ENCODE results near the gene DNAH17.

The DNAH17 gene

DNA sequence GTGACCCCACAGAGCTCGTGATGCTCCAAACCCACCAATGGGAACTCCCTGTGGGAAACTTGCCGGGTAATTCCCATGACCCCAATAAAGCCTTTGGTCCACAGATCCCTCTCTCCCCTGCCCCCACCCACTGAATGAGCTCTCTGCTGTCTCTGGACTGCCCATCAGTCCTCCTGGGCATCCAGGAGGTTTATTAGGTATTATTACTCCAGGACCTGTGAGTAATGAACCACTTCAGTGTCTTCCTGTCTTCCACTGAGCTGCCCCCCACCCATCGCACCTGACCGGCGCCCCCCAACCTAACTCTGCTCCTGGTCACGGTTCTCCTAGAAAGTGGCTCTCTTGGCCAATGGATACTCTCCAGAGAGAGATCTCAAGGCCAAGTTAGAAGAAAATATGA, 28.7 kb upstream of the DNAH17 start:
- DNase-seq (ENCODE audit: low spot score), result no peak

DNA sequence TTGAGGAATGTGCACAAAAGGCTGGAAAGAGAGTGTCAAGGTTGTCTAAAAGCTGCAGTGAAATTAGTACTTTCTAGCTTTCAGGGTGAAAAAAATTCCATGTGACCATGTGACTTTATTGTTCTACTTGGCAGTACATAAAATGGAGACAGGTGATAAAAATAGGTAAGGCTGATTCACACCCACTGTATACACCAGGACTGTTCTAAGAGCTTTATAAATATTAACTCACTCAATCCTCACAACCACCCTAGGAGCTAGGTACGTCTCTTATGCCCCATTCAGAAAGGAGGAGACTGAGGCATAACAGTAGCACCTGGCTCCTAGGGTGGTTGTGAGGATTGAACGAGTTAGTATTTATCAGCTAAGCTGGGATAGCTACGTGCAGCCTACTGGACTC, 28.2 kb upstream of the DNAH17 start:
- DNase-seq (ENCODE audit: low spot score), result no peak

DNA sequence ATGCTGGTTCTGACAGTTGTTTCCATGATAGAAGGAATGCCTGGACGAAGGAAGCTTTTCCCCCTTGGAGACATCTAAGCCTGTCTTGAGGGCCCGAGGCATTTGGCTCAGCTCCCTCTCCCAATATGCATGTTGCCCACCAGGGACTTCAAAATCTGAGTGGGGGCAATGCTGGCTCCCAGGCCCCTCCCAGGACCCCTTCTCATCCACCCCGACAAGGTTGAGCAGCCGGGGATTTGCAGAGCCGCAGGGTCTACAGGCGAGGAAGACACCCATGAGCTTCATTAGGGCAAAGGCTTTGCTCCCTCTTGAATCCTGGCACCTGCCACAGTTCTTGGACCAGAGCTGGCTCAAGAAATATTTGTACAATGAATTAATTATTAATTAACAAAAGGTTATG, 25.1 kb upstream of the DNAH17 start:
- DNase-seq (ENCODE audit: low spot score), result no peak

DNA sequence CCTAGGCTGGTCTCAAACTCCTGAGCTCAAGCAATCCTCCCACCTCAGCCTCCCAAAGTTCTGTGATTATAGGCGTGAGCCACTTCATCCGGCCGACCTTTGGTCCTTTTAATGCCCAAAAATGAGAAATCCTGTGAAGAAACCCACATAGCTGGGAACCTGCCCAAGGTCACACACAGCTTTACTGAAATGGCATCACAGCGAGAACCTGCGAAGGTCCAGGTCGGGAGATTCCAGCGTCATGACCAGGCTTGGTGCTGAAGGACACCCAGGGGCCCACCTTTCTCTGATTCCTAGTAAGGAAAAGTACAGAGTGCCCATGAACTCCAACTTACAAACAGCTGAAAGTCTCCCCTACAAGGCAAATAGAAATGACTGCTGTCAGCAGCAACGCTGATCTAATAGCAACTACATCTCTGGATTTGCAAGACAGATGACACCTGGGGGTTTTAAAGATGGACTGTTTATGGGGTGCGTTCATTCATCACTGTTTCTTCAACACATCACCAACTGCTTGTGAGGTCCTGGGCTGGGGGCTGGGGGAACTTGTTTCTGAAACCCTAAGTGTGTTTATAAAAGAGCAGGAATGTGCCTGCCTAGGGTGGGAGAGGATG, 24.5 kb upstream of the DNAH17 start:
- DNase-seq (ENCODE audit: low spot score), result no peak

DNA sequence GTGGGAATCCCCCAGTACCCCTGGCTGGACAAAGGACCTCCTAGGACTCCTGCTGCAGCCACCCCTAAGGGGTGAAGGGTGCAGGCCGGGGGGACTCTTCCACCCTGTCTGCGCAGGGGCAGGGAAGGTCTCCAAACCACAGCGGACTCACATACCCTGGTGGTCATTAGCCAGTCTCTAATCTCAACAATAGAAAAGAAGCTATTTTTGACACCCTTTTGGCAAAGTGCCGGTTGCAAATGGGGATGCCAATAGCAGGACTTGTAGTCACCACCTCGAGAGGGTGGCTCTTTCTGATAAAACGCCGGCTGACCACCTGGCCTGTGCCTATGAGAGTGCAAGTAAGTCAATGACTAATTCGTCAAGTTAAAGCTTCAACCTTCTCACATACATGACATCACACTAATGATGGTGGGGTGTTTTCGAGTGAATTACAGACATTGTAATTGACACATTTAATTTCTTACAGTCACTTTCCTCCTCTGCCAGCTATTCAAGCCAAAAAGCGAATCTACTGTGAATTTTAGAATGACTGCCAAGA, 23.1 kb upstream of the DNAH17 start:
- no peak for DNase-seq (ENCODE audit: low spot score)

DNA sequence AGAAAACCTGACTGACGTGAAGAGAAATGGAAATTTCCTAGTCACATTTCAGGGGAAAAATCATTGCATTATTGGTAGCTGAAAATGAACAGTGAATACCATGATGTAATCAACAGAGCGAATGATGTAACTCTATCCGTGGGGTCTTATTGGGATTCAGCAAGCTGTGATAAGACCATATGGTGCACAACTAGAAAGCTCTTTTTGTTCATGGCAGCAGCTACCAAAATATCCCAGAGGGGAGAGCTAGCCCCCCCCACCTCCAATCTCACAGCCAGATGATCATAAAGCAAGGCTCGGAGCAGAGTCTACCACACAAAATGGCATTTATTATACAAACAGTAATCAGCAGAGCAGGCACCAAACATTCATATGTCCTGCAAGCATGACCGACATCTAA, 22.2 kb upstream of the DNAH17 start:
- no peak for DNase-seq (ENCODE audit: low spot score)

DNA sequence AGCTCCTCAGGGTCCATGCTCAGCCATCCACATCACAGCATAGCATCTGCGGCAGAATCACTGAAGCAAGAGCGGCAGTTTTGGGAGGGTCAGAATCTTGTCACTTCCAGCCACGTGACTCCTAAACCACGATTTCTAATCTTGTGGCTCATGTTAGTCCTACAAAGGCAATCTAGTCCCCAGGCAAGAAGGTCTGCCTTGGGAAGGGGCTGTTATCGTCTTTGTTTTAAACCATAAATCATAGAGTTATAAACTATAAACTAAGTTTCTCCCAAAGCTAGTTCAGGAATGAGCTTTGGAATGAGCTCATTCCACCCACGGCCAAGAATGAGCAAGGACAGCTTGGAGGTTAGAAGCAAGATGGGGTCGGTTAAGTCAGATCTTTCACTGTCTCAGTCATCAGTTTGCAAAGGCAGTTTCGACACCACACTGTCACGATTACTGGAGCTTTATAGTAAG, 20.8 kb upstream of the DNAH17 start:
- DNase-seq (ENCODE audit: low spot score), result no peak

DNA sequence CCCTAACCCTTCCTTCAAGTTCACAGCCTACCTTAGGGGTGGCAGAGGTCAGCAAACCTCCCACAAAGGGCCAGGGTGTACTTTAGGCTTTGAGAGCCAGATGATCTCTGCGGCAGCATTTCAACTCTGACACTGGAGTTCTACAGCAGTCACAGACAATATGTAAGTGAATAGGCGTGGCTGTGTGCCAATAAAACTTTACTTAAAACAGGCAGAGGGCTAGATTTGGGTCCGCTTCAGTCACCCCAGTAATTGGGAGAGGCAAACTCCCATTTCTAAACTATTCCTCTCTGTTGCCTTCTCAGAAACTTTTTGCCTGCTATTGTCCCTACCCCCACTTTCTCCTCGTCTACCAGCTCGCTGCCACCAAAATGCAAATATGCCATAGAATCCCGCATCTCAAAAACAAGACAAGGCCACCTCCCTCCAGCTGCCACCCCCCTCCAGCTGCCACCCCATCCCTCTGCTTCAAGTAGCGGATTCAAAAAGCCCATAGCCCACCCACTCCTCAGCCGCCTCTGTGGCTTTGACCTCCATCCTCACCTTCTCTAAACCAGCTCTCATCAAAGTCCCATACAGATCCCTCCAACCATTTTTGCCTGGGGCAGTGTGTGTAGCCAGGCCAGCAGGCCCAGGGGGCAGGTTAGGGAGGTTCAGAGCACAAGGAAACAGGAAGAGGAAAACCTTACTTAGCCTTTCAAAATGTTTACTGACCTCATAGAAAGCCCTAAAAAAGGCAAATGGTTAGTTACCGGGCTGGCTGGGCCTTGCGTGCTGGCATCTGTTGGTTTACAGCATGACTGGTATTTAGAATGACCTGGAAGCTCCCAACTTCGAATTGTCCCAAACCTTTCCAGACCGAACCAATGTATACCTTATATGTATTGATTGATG, 19.9 kb upstream of the DNAH17 start:
- DNase-seq (ENCODE audit: low spot score), result no peak

DNA sequence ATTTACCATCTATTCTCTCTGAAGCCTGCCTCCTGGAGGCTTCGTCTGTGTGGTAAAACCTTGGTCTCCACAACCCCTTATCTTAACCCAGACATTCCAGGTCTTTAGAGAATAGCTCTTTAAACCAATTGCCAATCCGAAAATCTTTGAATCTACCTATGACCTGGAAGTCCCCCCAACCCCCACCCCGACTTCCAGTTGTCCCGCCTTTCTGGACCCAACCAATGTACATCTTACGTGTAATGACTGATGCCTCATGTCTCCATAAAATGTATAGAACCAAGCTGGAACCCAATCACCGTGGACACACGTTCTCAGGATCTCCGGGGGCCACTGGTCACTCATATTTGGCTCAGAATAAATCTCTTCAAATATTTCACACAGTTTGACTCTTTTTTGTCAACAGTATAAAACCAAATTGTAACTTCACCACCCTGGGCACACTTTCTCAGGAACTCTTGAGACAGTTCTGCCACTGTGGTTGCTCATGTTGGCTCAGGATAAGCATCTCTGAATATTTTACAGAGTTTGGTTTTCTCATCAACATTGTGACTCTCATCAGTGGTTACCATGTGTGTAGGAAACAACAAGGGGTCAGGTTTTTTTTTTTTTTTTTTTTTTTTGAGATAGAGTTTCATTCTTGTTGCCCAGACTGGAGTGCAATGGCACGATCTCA, 18.1 kb upstream of the DNAH17 start:
- DNase-seq (ENCODE audit: low spot score), result no peak

DNA sequence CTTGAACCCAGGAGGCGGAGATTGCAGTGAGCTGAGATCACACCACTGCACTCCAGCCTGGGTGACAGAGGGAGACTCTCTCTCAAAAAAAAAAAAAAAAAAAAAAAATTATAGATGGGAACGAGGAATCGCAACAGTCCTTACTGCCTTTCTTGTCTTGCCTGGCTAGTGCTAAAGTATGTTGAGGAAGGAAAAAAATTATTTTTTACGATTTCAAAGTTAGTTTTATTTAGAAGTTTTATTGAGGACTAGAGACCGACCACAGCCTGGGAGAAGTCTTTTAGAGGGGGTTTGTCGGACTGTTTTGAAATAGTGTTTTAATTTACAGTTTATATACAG, 15.8 kb upstream of the DNAH17 start:
- no peak for DNase-seq (ENCODE audit: low spot score)

DNA sequence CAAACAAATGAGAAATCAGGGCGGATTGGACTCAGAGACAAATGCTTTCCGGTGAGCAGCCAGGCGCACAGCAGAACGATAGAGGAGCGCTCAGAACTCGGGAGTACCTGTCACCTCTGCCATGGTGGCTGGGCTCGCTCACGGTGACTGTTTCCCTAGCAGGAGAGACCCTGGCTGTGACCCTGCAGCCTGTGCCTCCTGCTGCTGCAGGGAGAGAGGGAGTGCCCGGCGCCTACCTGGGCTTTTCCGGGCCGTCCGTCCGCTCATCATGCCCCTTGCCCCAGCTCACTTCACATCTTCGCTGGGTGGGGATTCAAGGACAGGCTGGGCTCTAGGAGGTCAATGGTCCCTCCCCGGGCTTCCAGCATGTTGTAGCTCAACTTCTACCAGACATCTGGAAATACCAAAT, 14.1 kb upstream of the DNAH17 start:
- DNase-seq (ENCODE audit: low spot score), result no peak

DNA sequence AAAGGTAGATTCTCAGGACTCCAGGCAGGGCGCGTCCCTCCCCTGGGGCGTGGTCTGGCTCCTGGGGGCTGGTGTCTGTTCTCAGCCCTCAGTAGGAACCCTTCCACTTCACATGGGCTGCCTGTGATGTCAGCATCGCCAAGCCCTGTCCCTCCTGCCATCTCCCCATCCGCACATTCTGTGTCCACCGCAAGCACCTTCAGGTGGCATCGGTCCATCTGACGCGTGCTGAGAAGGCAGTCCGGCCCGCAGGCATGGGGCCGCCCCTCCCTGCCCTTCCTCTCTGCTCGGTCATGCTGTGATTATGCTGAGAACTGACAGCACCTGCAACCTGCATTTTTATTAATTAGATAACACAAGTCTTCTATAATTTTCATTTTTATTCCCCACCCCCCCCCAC, 12.7 kb upstream of the DNAH17 start:
- DNase-seq (ENCODE audit: low spot score), result no peak

DNA sequence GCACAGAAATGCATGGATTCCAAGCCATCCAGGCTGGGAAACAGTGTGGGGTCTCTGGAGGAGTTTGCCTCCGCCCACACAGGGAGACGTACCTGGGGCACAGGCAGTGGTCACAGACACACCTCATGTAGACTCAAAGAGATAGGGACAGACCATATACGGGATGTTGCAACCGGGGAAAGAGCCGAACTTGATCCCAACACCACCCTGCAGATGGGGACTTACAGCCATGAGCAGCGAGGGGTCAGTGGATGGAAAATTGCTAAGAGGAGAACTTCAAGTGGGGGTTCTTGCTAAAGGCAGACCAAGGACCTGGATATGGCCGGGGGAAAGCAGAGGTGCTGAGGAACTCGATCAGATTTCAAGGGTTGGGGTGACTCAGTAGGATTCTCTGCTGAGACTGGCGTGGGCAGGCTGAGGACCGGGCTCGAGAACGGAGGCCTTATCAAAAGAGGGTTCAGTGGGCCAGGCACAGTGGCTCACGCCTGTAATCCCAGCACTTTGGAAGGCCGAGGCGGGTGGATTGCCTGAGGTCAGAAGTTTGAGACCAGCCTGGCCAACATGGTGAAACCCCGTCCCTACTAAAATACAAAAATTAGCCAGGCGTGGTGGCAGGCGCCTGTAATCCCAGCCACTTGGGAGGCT, 12.0 kb upstream of the DNAH17 start:
- no peak for DNase-seq (ENCODE audit: low spot score)

DNA sequence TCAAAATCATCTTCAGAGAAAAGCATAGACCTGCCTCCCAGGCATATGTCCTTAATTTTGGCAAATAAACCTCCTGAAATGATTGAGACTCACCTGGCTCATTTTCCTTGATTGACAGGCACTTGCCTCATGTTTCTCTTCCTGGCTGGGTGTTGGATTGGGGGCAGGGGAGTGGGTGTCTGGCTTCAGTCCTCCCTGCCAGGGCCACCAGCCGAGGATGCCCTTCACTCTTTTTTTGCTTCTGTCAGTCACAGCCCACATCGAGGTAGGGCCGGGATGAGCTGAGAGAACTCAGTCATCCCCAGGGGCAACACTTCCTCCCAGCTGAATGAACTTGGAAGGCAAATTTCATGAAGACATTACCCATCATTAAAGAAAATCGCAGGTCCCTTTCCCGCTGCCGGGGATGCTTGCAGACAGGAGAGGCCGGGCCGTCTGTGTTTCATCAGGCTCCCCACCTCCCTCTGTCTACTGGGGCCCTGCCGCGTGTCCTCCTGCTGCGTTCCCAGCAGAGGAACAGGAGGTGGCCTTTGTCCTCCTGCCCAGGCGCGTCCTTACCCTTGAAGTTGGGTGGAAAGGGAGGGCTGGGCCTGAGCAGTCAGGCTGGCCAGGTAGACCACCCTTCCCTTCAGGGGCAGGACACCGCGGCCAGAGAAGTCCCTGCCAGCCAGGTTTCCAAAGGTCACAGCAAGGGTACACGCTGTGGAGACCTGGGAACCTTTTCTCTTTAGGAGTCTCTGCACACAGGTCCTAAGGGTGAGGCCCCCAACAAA, 11.2 kb upstream of the DNAH17 start:
- DNase-seq (ENCODE audit: low spot score), result no peak

DNA sequence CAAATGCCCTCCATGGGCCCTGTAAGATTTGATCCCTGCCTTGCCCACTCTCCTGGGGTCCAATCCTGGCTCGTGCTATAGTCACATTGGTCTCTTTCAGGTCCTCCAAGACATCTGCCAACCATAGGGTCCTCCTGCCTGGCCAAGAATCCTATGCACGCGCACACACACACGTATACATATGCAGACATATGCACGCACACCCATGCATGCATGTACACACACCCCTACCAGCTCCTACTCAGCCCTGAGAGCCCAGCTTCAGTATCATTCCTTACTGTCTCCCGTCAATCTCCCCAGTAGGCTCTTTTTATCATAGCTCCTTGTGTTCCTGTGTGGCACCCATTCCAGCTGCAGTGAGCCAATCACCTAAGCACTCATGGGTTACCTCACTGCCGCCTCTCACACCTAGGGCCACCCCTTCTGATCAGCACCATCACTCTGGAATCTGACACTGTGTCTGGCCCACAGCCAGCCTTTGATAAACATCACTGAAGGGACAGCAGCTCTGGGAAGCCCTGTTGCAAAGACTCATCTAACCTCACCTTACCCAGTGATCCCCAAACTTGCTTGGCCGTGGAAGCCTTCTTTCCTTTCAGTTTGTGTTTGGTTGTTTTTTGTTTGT, 7.9 kb upstream of the DNAH17 start:
- DNase-seq (ENCODE audit: low spot score), result no peak

DNA sequence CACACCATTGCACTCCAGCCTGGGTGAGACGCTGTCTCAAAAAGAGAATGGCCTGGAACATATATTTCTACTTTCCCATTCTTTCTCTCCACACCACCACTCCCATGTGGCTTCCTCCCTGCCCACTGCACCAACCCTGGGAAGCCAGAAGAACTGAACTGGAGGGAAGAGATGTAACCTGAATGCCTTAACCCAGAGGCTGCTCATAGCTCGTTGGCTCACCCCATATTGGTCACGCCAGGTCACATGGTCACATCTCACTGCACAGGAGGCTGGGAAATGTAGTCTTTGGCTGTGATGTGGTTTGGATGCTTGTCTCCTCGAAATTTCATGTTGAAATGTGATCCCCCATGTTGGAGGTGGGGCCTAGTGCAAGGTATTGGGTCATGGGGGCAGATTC, 5.9 kb upstream of the DNAH17 start:
- no peak for DNase-seq (ENCODE audit: low spot score)

DNA sequence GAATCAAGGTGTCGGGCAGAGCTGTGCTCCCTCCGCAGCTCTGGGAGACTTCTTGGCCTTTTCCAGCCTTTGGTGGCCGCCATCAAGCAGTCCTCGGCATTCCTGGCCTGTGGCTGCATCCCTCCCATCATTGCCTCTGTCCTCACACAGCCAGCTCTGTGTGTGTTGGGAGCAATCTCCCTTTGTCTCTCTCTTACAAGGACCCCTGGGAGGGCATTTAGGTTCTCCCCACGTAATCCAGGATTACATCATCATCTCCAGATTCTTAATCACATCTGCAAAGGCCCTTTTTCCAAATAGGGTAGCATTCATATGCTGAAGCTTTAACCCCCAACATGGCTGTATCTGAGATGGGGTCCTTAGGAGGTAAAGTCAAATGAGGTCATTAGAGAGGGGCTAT, 4.1 kb upstream of the DNAH17 start:
- DNase-seq (ENCODE audit: low spot score), result no peak

DNA sequence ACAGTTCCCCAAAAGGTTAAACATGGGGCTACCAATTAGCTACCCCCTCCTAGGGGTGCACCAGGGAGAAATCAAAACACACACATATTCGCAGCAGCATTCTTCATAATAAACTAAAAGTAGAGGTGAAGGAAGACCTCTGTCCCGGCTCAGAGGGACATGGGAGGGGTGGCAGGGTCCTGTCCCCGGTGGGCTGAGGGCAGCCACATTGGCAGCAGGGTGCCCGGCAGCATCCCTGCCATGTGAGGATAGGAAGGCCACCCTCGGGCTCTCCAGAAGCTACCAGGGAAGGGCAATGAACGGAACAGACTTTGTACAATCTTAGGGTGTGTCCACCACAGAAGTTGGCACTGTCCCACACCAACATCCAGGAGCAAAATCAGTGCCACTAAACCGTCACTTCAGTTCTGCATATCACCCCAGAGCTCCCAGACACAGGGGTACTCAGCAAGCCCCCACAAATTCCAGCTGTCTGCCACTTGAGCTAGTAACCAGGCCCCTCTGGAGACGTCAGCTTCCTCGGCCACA, 3.1 kb upstream of the DNAH17 start:
- DNase-seq (ENCODE audit: low spot score), result no peak

DNA sequence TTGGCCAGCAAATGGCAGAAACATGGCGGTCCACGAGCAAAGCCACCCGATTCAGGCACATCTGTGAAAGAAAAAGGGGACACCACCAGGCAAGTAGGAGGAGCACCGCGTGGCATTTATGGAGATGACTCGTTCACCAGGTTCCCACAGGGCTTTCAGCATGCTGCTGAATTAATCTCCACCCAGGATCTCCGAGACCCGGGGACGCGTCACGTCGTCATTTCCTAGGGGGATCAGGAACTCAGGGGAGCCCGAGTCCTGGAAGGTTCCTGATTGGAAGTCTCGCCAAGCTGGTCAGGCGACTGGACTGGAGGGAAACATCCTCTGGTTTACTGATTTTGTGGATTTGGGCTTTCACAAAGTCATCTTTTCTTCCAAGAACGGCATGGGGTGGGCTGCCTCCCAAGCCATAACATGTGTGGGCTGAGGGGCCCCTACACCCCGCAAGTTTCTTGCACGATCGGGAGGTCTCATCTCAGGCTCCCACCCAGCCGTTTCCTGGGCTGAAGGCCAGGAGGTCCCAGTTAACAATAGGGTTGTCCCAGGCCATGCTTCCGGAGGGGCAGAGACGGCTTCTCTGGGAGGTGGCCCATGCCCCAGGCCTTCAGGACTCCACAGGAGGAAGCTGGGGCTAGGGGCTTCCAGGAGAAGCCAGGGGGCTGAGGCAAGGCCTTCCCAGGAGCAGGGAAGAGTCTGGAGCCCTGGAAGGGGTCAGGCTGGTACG, 645 bp downstream of the DNAH17 start:
- DNase-seq (ENCODE audit: low spot score), result no peak

DNA sequence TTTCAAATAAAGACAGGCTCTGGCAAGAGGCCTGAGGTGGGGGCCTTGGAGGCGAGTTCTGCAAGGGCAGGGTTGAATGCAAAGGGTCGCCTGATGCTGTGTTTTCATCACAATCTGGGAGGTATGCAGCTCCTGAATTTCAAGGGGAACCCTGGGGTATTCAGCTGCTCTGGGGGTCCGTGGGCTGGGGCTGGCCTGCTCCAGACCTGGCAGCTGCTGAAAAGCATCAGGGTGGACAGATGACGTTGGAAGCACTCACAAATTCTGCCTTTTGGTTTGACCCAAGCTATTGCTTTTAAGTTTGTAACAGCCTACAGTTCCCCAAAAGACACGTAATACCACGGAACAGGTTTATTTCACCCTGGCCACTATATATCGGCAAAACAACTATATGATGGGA, 1.3 kb downstream of the DNAH17 start:
- DNase-seq (ENCODE audit: low spot score), result no peak

All from CD4-positive, alpha-beta T cell treated with Interleukin-6 at 100 ng/mL for 8 hours (primary cell).